ELR (cell line): ENCODE data around the gene MRPS2.
"Not testable (repeated sequence)": the region's sequence is repeated elsewhere in the genome, so short reads cannot be mapped to it uniquely, and the experiment has no call there.

ENCODE experiments used
- DNase-seq: peaks from one replicate; pipeline ENCODE4 v3.0.0-alpha.2; 2015; ENCODE audit warnings: low read depth

MRPS2 gene

GRCh38 chr9:135514342-135515082 is 14.0 kb downstream of the MRPS2 start:
- DNase-seq, result no peak

- DNase-seq, result no peak
Observed at GRCh38 chr9:135515083-135515951, 14.8 kb downstream of the MRPS2 start.

- peak; percentile 13 for DNase-seq
Observed at GRCh38 chr9:135516132-135516860, 15.8 kb downstream of the MRPS2 start.

GRCh38 chr9:135517407-135517822 is 16.9 kb downstream of the MRPS2 start:
- DNase-seq, result no peak

DNA sequence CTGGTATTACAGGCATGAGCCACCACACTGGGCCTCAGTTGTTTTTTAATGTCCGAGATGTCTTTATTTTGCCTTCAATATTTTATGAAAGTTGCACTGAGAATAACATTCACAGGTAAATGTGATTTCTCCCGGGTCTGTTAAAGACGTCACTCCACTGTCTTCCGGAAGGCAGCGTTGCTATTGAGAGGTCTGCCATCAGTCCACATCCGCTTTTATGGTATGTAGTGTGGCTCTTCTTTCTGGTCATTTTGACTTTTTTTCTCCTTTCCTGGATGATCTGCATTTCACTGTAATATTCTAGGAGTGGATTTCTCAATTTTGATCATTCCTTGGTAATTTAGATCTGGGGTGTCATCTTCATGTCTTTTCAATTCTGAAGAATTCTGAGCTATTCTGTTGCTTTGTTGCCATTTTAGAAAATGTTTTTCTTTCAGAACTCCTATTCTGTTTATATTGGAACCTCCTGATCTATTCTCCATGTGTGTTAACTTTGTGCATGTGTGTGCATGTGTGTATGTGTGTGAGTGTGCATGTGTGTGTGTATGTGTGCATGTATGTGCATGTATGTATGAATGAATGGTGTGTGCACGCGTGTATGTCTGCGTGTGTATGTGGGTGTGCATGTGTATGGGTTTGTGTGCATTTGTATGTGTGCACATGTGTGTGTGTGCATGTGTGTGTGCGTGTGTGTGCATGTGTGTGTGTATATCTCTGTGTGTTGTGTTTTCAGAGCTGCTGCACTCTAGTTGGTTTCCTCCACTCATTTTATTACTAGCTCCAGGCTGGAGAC is 18.9 kb downstream of the MRPS2 start:
- no peak for DNase-seq

DNA sequence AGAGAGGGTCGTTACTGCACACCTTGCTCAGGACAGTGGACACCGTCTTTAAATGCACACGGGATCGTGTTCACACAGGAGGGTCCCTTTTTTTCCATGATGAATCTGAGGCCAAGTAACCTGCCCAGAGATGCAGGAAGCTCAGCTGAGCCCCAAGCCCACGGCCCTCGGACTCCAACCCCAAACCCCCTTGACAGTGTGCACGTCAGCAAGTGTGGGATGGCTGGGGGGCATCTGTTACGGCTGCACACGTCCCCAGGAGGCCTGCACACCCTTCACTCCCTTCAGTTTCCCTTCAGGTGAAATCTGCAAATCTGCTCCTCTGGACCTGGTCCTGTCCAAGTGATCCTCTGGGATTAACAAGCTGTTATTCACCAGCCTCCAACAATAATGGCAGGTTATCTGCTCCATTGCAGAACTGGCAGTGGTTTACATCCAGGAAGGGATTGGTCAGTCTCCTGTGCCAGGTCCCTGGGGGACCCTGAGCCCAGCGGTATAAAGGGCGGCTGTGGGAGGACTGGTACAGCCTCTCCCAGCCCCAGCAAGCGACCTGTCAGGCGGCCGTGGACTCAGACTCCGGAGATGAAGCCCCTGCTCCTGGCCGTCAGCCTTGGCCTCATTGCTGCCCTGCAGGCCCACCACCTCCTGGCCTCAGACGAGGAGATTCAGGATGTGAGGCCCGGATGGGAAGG is 20.6 kb downstream of the MRPS2 start, which contains the start of gene LCN1:
Gene LCN1 (plus strand): TSS at position 525 of the 692 bp plus-strand sequence. CDS start 58 bp downstream, at position 583.
- no peak for DNase-seq

- no peak for DNase-seq
Observed at GRCh38 chr9:135521608-135522095, 21.2 kb downstream of the MRPS2 start.

GRCh38 chr9:135522137-135522877 is 21.8 kb downstream of the MRPS2 start:
- DNase-seq, result no peak

- DNase-seq, result no peak
Observed at GRCh38 chr9:135522931-135523330, 22.4 kb downstream of the MRPS2 start.

DNA sequence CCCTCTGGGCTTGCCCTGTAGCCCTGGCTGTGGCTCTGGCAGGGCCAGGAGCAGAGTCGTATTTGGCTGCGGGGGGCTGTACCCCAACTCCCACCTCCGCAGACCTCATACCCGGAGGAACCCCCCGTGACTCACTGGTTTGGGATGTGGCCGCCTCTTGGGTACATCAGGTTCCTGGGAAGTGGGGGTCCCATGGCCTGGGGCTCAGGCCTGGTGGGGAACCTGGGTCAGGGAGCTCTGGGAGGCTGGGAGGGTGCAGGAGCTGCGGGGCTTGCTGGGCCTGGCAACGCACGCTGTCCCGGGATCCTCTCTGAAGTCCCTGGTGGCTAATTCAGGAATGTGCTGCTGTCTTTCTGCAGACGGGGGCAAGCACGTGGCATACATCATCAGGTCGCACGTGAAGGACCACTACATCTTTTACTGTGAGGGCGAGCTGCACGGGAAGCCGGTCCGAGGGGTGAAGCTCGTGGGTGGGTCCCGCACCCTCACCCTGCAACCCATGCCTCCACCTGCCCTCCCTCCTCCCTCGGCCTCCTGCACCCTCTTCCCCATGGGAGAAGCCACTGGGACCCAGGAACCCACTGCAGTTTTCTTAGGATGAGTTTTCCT is 23.1 kb downstream of the MRPS2 start:
- DNase-seq, result no peak

DNA sequence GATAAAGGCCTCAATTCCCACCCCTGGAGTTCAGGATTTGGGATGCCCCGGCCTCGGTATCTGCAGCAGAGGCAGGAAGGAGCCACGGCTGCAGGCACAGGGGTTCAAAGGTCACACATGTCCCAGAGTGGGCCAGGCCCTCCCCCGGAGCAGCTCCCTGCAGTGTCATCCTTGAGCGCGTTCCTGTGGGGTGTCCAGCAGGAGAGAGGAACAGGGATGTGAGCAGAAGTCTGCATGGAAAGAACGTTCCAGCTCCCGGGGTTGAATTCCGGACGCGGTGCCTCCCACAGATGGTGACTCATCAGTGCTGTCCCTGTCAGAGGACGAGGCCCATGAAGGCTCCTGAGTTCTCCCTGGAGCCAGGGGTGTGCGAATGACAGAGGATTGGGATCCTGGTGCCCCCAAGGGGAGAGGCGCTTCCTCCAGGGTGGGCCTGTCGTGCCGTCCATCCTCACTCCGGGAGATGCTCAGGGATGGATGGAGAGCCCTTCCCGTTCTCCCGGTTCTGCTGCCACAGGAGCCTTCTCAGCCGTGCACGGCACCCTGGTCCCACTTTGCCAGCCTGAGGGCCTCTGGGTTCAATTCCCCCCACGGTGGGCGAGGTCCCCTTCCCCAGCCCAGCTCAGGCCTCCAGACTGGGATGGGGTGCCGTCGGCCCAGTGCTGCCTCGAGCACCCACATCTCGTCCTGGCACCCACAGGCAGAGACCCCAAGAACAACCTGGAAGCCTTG is 23.8 kb downstream of the MRPS2 start:
- peak; percentile 45 for DNase-seq

DNA sequence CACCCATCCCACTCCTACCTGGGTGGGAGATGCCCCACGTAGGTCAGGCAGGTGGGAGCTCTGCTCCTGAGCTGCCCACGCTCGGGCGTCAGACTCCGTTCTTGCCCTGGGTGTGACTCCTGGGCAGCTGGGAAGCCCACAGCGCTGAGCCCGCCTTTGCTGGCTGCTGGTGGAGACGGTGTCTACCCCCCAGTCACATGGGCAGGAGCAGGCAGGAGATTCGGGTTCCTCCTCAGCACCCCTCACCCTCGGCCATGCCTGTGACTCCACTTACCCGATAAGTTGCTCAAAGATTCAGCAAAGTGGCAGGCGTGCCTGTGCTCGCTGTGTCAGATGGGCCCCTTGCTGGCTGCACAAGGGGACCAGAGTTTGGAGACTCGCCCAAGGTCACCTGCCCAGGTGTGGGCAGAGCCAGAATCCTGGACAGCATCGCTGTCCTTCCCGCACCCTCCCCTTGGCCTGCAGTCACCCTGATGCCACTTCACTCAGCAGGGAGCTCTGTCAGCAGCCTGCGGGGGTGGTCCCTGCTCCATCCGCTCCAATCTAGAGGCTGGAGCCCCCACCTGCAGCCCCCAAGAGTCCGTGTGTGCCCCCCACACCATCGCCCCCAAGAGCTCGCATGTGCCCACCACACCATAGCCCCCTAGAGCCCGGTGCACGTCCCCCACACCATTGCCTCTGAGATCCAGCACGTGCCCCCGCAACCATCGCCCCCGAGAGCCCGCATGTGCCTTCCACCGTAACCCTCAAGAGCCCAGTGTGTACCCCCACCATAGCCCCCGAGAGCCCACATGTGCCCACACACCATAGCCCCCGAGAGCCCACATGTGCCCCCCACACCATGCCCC is 25.0 kb downstream of the MRPS2 start:
- DNase-seq, result no peak

DNA sequence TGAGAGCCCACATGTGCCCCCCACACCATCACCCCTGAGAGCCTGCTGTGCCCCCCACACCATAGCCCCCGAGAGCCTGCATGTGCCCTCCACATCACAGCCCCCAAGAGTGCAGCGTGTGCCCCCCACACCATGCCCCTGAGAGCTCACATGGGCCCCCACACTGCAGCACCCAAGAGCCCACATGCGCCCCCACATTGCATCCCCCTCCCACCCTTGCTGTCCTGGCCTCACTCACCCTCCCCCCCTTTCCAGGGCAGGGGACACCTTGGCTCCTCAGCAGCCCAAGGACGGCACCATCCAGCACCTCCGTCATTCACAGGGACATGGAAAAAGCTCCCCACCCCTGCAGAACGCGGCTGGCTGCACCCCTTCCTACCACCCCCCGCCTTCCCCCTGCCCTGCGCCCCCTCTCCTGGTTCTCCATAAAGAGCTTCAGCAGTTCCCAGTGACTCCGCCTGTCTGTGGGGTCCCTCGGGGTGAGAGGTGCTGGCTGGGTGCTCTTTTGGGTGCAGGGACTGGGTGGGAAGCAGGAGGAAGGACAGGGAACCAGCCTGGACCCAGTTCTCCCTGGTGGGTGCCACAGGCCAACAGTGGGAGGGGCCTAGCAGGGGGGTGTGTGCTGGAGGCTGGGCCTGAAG is 25.7 kb downstream of the MRPS2 start:
- no peak for DNase-seq

GRCh38 chr9:135526730-135527571 is 26.5 kb downstream of the MRPS2 start:
- no peak for DNase-seq

DNA sequence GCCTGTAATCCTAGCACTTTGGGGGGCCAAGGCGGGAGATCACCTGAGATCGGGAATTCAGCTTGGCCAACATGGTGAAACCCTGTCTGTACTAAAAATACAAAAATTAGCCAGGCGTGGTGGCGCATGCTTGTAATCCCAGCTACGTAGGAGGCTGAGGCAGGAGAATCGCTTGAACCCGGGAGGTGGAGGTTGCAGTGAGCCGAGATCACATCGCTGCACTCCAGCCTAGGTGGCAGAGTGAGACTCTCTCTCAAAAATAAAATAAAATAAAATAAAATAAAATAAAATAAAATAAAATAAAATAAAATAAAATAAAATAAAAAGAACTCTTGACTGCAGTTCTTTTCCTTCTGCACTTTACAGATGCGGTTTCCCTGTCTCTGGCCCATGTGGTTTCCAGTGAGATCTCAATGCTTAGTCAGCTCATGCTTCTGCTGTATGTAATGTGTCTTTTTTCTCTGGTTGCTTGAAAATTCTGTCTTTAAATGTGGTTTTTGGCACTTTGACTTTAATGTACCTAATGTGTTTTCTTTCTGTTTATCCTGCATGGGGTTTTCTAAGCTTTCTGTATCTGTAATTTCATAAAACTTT is 28.5 kb downstream of the MRPS2 start:
- DNase-seq, result not testable (repeated sequence)

GRCh38 chr9:135530146-135530545 is 29.7 kb downstream of the MRPS2 start:
- DNase-seq, result no peak
